Esophagus squamous epithelium (tissue), 4 donors: ENCODE data around the gene PPP2R5E.

Experiments used
- POLR2A ChIP-seq, 4 donors: fragments of 450-650 bp; IDR thresholded peaks; one replicate each; pipeline ENCODE4 v1.6.1; 2017; ENCODE audit warnings: antibody characterized with exemption in 4 of 4, mild to moderate bottlenecking in 4 of 4, moderate library complexity in 3 of 4
- TF ChIP-seq, protein P1 (sequence below), 6 experiments: fragments of 450-650 bp in 4 of 6; fragments of 200-600 bp in 2 of 6; sonication (generic) in 2 of 6; IDR thresholded peaks; one replicate each; pipeline ENCODE4 v1.5.1; 2016 to 2019; ENCODE audit warnings: antibody characterized with exemption in 6 of 6, mild to moderate bottlenecking in 4 of 6, moderate library complexity in 4 of 6

DNA sequence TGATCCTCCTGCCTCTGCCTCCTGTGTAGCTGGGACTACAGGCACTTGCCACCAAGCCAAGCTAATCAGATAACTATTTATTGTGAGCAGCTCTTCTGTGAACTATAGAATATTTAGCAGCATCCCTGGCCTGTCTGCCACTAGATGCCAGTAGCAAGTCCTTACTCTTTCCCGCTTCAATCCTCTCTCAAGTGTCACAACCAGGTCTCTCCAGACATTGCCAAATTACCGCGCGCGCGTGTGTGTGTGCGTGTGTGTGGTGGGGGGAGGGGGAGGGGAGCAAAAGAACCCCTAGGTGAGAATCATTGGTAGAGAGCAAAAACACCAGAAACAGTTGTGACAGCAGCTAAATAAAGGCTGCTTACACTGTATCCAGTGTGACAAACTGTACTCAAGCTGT is 49.9 kb downstream of the PPP2R5E start:
- TF ChIP-seq, protein P1, sequence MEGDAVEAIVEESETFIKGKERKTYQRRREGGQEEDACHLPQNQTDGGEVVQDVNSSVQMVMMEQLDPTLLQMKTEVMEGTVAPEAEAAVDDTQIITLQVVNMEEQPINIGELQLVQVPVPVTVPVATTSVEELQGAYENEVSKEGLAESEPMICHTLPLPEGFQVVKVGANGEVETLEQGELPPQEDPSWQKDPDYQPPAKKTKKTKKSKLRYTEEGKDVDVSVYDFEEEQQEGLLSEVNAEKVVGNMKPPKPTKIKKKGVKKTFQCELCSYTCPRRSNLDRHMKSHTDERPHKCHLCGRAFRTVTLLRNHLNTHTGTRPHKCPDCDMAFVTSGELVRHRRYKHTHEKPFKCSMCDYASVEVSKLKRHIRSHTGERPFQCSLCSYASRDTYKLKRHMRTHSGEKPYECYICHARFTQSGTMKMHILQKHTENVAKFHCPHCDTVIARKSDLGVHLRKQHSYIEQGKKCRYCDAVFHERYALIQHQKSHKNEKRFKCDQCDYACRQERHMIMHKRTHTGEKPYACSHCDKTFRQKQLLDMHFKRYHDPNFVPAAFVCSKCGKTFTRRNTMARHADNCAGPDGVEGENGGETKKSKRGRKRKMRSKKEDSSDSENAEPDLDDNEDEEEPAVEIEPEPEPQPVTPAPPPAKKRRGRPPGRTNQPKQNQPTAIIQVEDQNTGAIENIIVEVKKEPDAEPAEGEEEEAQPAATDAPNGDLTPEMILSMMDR (IDR thresholded peaks at IDR 0.05): peak in 1 of 6 experiments; percentile 24
- no peak for TF ChIP-seq POLR2A (IDR thresholded peaks at IDR 0.05)
